Measurements from ENCODE around the gene COL25A1.

- TF ChIP-seq, protein P1, sequence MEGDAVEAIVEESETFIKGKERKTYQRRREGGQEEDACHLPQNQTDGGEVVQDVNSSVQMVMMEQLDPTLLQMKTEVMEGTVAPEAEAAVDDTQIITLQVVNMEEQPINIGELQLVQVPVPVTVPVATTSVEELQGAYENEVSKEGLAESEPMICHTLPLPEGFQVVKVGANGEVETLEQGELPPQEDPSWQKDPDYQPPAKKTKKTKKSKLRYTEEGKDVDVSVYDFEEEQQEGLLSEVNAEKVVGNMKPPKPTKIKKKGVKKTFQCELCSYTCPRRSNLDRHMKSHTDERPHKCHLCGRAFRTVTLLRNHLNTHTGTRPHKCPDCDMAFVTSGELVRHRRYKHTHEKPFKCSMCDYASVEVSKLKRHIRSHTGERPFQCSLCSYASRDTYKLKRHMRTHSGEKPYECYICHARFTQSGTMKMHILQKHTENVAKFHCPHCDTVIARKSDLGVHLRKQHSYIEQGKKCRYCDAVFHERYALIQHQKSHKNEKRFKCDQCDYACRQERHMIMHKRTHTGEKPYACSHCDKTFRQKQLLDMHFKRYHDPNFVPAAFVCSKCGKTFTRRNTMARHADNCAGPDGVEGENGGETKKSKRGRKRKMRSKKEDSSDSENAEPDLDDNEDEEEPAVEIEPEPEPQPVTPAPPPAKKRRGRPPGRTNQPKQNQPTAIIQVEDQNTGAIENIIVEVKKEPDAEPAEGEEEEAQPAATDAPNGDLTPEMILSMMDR (IDR thresholded peaks at IDR 0.05; ENCODE audit: low read depth, low read length): no peak
- TF ChIP-seq EZH2phosphoT487 (IDR thresholded peaks at IDR 0.05; ENCODE audit: low read depth): no peak
These were observed 462.0 kb downstream of the COL25A1 start for GRCh38 chr4:108840426-108840975.
